ENCODE measurements around the gene MOB3A. TPM values are rescaled to one million over a fixed set of nuclear protein-coding genes. Genes with fewer than 3 reads are reported as not detected.
"Not testable (repeated sequence)": the region's sequence is repeated elsewhere in the genome, so short reads cannot be mapped to it uniquely, and the experiment has no call there.

Gene MOB3A
- total RNA-seq, 1 donor from 2014 or later, result 6.0 TPM

- H3K4me1 ChIP-seq, result peaks cover 7% of the 10 kb centered on the region
- peak within 1 kb of the TSS; percentile 81 for H2AFZ ChIP-seq (replicated peaks)
- H3K9me3 Mint-ChIP-seq, result no peaks in the 10 kb centered on the region
- no peaks in the 10 kb centered on the region for H3K27me3 ChIP-seq
- no peak for TF ChIP-seq EZH2phosphoT487 (IDR thresholded peaks at IDR 0.05)
- no peak for TF ChIP-seq EZH2 (IDR thresholded peaks at IDR 0.05)
- TF ChIP-seq, protein P1, sequence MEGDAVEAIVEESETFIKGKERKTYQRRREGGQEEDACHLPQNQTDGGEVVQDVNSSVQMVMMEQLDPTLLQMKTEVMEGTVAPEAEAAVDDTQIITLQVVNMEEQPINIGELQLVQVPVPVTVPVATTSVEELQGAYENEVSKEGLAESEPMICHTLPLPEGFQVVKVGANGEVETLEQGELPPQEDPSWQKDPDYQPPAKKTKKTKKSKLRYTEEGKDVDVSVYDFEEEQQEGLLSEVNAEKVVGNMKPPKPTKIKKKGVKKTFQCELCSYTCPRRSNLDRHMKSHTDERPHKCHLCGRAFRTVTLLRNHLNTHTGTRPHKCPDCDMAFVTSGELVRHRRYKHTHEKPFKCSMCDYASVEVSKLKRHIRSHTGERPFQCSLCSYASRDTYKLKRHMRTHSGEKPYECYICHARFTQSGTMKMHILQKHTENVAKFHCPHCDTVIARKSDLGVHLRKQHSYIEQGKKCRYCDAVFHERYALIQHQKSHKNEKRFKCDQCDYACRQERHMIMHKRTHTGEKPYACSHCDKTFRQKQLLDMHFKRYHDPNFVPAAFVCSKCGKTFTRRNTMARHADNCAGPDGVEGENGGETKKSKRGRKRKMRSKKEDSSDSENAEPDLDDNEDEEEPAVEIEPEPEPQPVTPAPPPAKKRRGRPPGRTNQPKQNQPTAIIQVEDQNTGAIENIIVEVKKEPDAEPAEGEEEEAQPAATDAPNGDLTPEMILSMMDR (IDR thresholded peaks at IDR 0.05), result peak; percentile 53
- H3K79me2 ChIP-seq (ENCODE audit: low read depth), result peaks cover 15% of the 10 kb centered on the region
- peaks cover 23% of the 10 kb centered on the region for H3K4me1 Mint-ChIP-seq
- no peak within 1 kb of the TSS for H3K9ac ChIP-seq
- H3K9me3 ChIP-seq (ENCODE audit: low read depth), result no peaks in the 10 kb centered on the region
- H3K36me3 Mint-ChIP-seq, result no peaks in the 10 kb centered on the region
- peak within 1 kb of the TSS; percentile 85 for H3K27ac ChIP-seq
- peak within 1 kb of the TSS; percentile 84 for H3K4me3 ChIP-seq
- H3K4me3 Mint-ChIP-seq, result peak within 1 kb of the TSS; percentile 95
- no peaks in the 10 kb centered on the region for H3K36me3 ChIP-seq
- peak within 1 kb of the TSS; percentile 82 for H3K27ac Mint-ChIP-seq
- peaks cover 8% of the 10 kb centered on the region for H3K27me3 Mint-ChIP-seq (ENCODE audit: insufficient read depth, low read depth)
- peaks cover 32% of the 10 kb centered on the region for H4K20me1 ChIP-seq (ENCODE audit: low read depth)
- peaks cover 32% of the 10 kb centered on the region for H3F3A ChIP-seq (ENCODE audit: low read depth)
- peak; percentile 99 for DNase-seq (ENCODE audit: low spot score)
- H3K4me2 ChIP-seq, result peak within 1 kb of the TSS; percentile 82
These were observed 515 bp upstream of the MOB3A start, which contains the start of gene IZUMO4 for GRCh38 chr19:2096480-2097202. Gene IZUMO4, plus strand, starts transcription at chr19:2096915. Its CDS starts 31 bp downstream, at chr19:2096946.

- H3K27ac Mint-ChIP-seq; H3K36me3 Mint-ChIP-seq; H3K27me3 Mint-ChIP-seq (ENCODE audit: insufficient read depth, low read depth); H3K27ac ChIP-seq; H2AFZ ChIP-seq (replicated peaks); H3K9me3 ChIP-seq (ENCODE audit: low read depth); H3K36me3 ChIP-seq; H3K4me1 ChIP-seq; H3K27me3 ChIP-seq; H4K20me1 ChIP-seq (ENCODE audit: low read depth); H3K9me3 Mint-ChIP-seq; DNase-seq (ENCODE audit: low spot score); H3K9ac ChIP-seq; H3K4me2 ChIP-seq; H3K4me3 ChIP-seq; H3K4me3 Mint-ChIP-seq: not testable (repeated sequence)
- H3F3A ChIP-seq (ENCODE audit: low read depth), result peaks cover 22% of the 10 kb centered on the region
- peaks cover 46% of the 10 kb centered on the region for H3K4me1 Mint-ChIP-seq
- peaks cover 15% of the 10 kb centered on the region for H3K79me2 ChIP-seq (ENCODE audit: low read depth)
These were observed 4.1 kb downstream of the MOB3A start for GRCh38 chr19:2091926-2092525.

GRCh38 chr19:2089727-2090053, 6.4 kb downstream of the MOB3A start:
- Histone ChIP-seq H3K4me1 (peaks cover 6% of the 10 kb centered on the region), H3K36me3 (no peaks in the 10 kb centered on the region), H3K27me3 (no peaks in the 10 kb centered on the region), H3K27ac (no peak overlapping the region), H3K79me2 (ENCODE audit: low read depth) (peaks cover 6% of the 10 kb centered on the region), H3K9me3 (ENCODE audit: low read depth) (no peaks in the 10 kb centered on the region), H2AFZ (replicated peaks) (no peak overlapping the region), H3K9ac (no peak overlapping the region), H3K4me3 (no peak overlapping the region), H3K4me2 (no peak overlapping the region), H4K20me1 (ENCODE audit: low read depth) (peaks cover 3% of the 10 kb centered on the region), H3F3A (ENCODE audit: low read depth) (peaks cover 2% of the 10 kb centered on the region)
- Mint-ChIP-seq H3K27ac (peak overlapping the region; percentile 74), H3K9me3 (no peaks in the 10 kb centered on the region), H3K36me3 (no peaks in the 10 kb centered on the region), H3K27me3 (ENCODE audit: insufficient read depth, low read depth) (peaks cover 5% of the 10 kb centered on the region), H3K4me1 (peaks cover 46% of the 10 kb centered on the region), H3K4me3 (no peak overlapping the region)
- DNase-seq (ENCODE audit: low spot score), result no peak
- TF ChIP-seq EZH2 (IDR thresholded peaks at IDR 0.05) (no peak), EZH2phosphoT487 (IDR thresholded peaks at IDR 0.05) (no peak)
- TF ChIP-seq, protein P1 (IDR thresholded peaks at IDR 0.05), result no peak

Measured in neural progenitor cell (in vitro differentiated cells).